Sigmoid colon (tissue), 7 donors: ENCODE results near the gene IGSF10. TPM values are rescaled to one million over a fixed set of nuclear protein-coding genes. Genes with fewer than 3 reads are reported as not detected.

Experiments
- DNase-seq: peaks from one replicate; pipeline ENCODE4 v3.0.0-alpha.2; 2019
- H3K27ac ChIP-seq, 4 donors: fragments of 200-600 bp; sonication (generic); one replicate each; pipeline ENCODE4 v1.5.1; 2016 to 2019; ENCODE audit warnings: mild to moderate bottlenecking in 1 of 4
- H3K27me3 ChIP-seq, 3 donors: fragments of 200-600 bp; sonication (generic); one replicate each; pipeline ENCODE4 v1.5.1; 2019; ENCODE audit warnings: mild to moderate bottlenecking in 1 of 3
- H3K36me3 ChIP-seq, 4 donors: fragments of 200-600 bp; sonication (generic); one replicate each; pipeline ENCODE4 v1.5.1; 2016 to 2019
- H3K4me1 ChIP-seq, 4 donors: fragments of 200-600 bp; sonication (generic); one replicate each; pipeline ENCODE4 v1.5.1; 2017 to 2019
- H3K4me3 ChIP-seq, 4 donors: fragments of 200-600 bp; sonication (generic); one replicate each; pipeline ENCODE4 v1.5.1; 2017 to 2019; ENCODE audit warnings: mild to moderate bottlenecking in 2 of 4, moderate library complexity in 1 of 4
- H3K9me3 ChIP-seq, 4 donors: fragments of 200-600 bp in 3 of 4; sonication (generic) in 3 of 4; one replicate each; pipeline versions ENCODE4 v1.5.1 to v1.6.1; 2013 to 2019
- CTCF ChIP-seq, 4 experiments: fragments of 450-650 bp in 3 of 4; fragments of 200-600 bp in 1 of 4; IDR thresholded peaks; one replicate each; pipeline ENCODE4 v1.5.1; 2016 to 2019; ENCODE audit warnings: antibody characterized with exemption in 4 of 4, mild to moderate bottlenecking in 3 of 4, moderate library complexity in 2 of 4
- EP300 ChIP-seq, 4 donors: sonication (generic); formaldehyde crosslinking; IDR thresholded peaks; one replicate each; pipeline ENCODE4 v1.6.1; 2017; ENCODE audit warnings: antibody characterized with exemption in 4 of 4
- POLR2A ChIP-seq, 2 donors: fragments of 450-650 bp; IDR thresholded peaks; one replicate each; pipeline ENCODE4 v1.6.1; 2016; ENCODE audit warnings: antibody characterized with exemption in 2 of 2, mild to moderate bottlenecking in 2 of 2, moderate library complexity in 2 of 2
- POLR2AphosphoS5 ChIP-seq, 4 donors: sonication (generic); formaldehyde crosslinking; IDR thresholded peaks; one replicate each; pipeline ENCODE4 v1.6.1; 2017; ENCODE audit warnings: antibody characterized with exemption in 4 of 4
- WGBS, 2 donors: extraction: QIAGEN DNeasy Blood & Tissue Kit; methylation state at CpG; one replicate each; pipeline ENCODE4 v1.1.7; 2013; 5-methylcytosine and 5-hydroxymethylcytosine counted together
- intact Hi-C: fragments of 100-400 bp; cut with DNase I; formaldehyde crosslinking; loops from one replicate; pipeline ENCODE4 v1.15.1; 2023
- polyA plus RNA-seq, 3 donors: library from polyadenylated mRNA; stranded (reverse); fragments of 200-250 nt; gene quantifications; one replicate each; pipeline ENCODE4 v1.2.3, GENCODE V29; 2013
- small RNA-seq, 3 donors: library from RNA; depleted of rRNA; stranded (forward); fragments of <200 nt; gene quantifications; one replicate each; pipeline ENCODE3, GENCODE V24; 2016
- total RNA-seq, 4 donors: library from RNA; depleted of rRNA; stranded (reverse); fragments of >200 nt; gene quantifications; one replicate each; pipeline ENCODE4 v1.1.0, GENCODE V29; 2016
- donor health status: healthy with polysubstance abuse.
- donor health status: Bipolar disorder and iron deficiency.
- donor health status: healthy.

IGSF10 gene
- total and polyA plus RNA-seq, 7 donors = 0.41 to 7.2 (median 0.70) TPM

GRCh38 chr3:151421938-151422337 is 38.9 kb downstream of the IGSF10 start:
- no peak overlapping the region for H3K27ac ChIP-seq
- WGBS, 2 donors = 79 to 86% methylated on average over 4 of the region's 4 CpGs
- intact Hi-C loops = no loop called here
- no peak for DNase-seq
- no peaks in the 10 kb centered on the region for H3K27me3 ChIP-seq
- H3K4me1 ChIP-seq = no peaks in the 10 kb centered on the region
- no peaks in the 10 kb centered on the region for H3K9me3 ChIP-seq
- H3K36me3 ChIP-seq = no peaks in the 10 kb centered on the region
- TF ChIP-seq POLR2AphosphoS5 (IDR thresholded peaks at IDR 0.05) (no peak), POLR2A (IDR thresholded peaks at IDR 0.05) (no peak), CTCF (IDR thresholded peaks at IDR 0.05) (no peak), EP300 (IDR thresholded peaks at IDR 0.05) (no peak)
- no peak overlapping the region for H3K4me3 ChIP-seq

- Histone ChIP-seq H3K4me1 (no peaks in the 10 kb centered on the region), H3K27ac (no peak overlapping the region), H3K4me3 (no peak overlapping the region), H3K27me3 (no peaks in the 10 kb centered on the region), H3K9me3 (no peaks in the 10 kb centered on the region), H3K36me3 (no peaks in the 10 kb centered on the region)
- no peak for DNase-seq
- no peak for TF ChIP-seq POLR2A (IDR thresholded peaks at IDR 0.05)
- TF ChIP-seq EP300 (IDR thresholded peaks at IDR 0.05) = no peak
- TF ChIP-seq POLR2AphosphoS5 (IDR thresholded peaks at IDR 0.05) = no peak
- WGBS, 2 donors = 77 to 84% methylated on average over 6 of the region's 6 CpGs
- intact Hi-C loops = no loop called here
Measured at GRCh38 chr3:151419806-151420205, 41.1 kb downstream of the IGSF10 start.

- Histone ChIP-seq H3K27me3 (no peaks in the 10 kb centered on the region), H3K4me1 (peaks cover 0 to 9% (median 2%) of the 10 kb centered on the region in 4 donors), H3K9me3 (no peaks in the 10 kb centered on the region), H3K27ac (no peak overlapping the region), H3K4me3 (no peak overlapping the region), H3K36me3 (no peaks in the 10 kb centered on the region)
- no peak for TF ChIP-seq EP300 (IDR thresholded peaks at IDR 0.05)
- no peak for DNase-seq
- intact Hi-C loops = no loop called here
- 37 to 93% methylated on average over 1 of the region's 1 CpG for WGBS, 2 donors
Measured at GRCh38 chr3:151415289-151415688, 45.6 kb downstream of the IGSF10 start.

- H3K36me3 ChIP-seq = no peaks in the 10 kb centered on the region
- H3K9me3 ChIP-seq = no peaks in the 10 kb centered on the region
- H3K4me1 ChIP-seq = peaks cover 0 to 9% (median 2%) of the 10 kb centered on the region in 4 donors
- TF ChIP-seq POLR2AphosphoS5 (IDR thresholded peaks at IDR 0.05) = no peak
- TF ChIP-seq EP300 (IDR thresholded peaks at IDR 0.05) = no peak
- no peak for TF ChIP-seq POLR2A (IDR thresholded peaks at IDR 0.05)
- TF ChIP-seq CTCF (IDR thresholded peaks at IDR 0.05) = no peak
- no peaks in the 10 kb centered on the region for H3K27me3 ChIP-seq
- H3K4me3 ChIP-seq = no peak overlapping the region
- H3K27ac ChIP-seq = no peak overlapping the region
- no peak for DNase-seq
- 91% methylated on average over 5 of the region's 5 CpGs for WGBS, 2 donors
- intact Hi-C loops = no loop called here
Measured at GRCh38 chr3:151412989-151413388, 47.9 kb downstream of the IGSF10 start.

Small RNAs within 50 kb of the gene (small RNA-seq; reads per million reads assigned to genes)
- gene AC117454.1 = 0 reads per million in 3 donors

Other genes starting within 250 kb of the IGSF10 start
- gene P2RY14, start 182.5 kb downstream of the IGSF10 start, total RNA-seq = 10 to 100 TPM in 2 of 4 donors, 1 to 10 TPM in 2; 6.5 to 26.7 (median 14.9) TPM
- 1 to 10 TPM; 2.5 to 4.2 (median 3.4) TPM for gene P2RY14, start 182.5 kb downstream of the IGSF10 start, polyA plus RNA-seq
- gene GPR87, start 144.2 kb downstream of the IGSF10 start, total RNA-seq = not detected
- under 1 TPM in 1 of 3 donors, not detected in 2; 0.07 TPM for gene GPR87, start 144.2 kb downstream of the IGSF10 start, polyA plus RNA-seq
- 1 to 10 TPM in 2 of 4 donors, under 1 TPM in 2; 0.28 to 2.3 (median 1.3) TPM for gene P2RY13, start 131.5 kb downstream of the IGSF10 start, total RNA-seq
- gene P2RY13, start 131.5 kb downstream of the IGSF10 start, polyA plus RNA-seq = 1 to 10 TPM in 2 of 3 donors, under 1 TPM in 1; 0.60 to 3.9 (median 3.0) TPM
- gene P2RY12, start 76.3 kb downstream of the IGSF10 start, total RNA-seq = 1 to 10 TPM; 1.7 to 9.3 (median 4.6) TPM
- 1 to 10 TPM in 2 of 3 donors, under 1 TPM in 1; 0.60 to 2.1 (median 1.5) TPM for gene P2RY12, start 76.3 kb downstream of the IGSF10 start, polyA plus RNA-seq